GM12891 (cell line): ENCODE measurements around the gene TMEM38A.

Experiments
- POLR2AphosphoS5 ChIP-seq: IDR thresholded peaks from 2 replicates; pipeline ENCODE4 v1.6.1; 2011; ENCODE audit warnings: low read depth, low read length, control low read depth
- POU2F2 ChIP-seq: IDR thresholded peaks from 2 replicates; pipeline ENCODE4 v1.6.1; 2011; ENCODE audit warnings: low read depth, mild to moderate bottlenecking, control low read depth, low read length, moderate library complexity

GRCh38 chr19:16654627-16655026, 6.3 kb upstream of the TMEM38A start:
- TF ChIP-seq POU2F2 (no peak), POLR2AphosphoS5 (no peak)
